GM12875 (cell line): ENCODE results near the gene TSC22D1.
"Not testable (repeated sequence)": the region's sequence is repeated elsewhere in the genome, so short reads cannot be mapped to it uniquely, and the experiment has no call there.

ENCODE experiments used
- H3K4me3 ChIP-seq: one replicate; pipeline ENCODE4 v1.5.1; 2011; ENCODE audit warnings: low read depth, low read length, control low read depth
- TF ChIP-seq, protein P1 (sequence below): IDR thresholded peaks from 2 replicates; pipeline ENCODE4 v1.5.1; 2011; ENCODE audit warnings: low read depth, mild to moderate bottlenecking, control low read depth, inconsistent platforms, low read length, moderate library complexity, borderline replicate concordance; ENCODE audit not compliant: insufficient read depth

Gene TSC22D1

DNA sequence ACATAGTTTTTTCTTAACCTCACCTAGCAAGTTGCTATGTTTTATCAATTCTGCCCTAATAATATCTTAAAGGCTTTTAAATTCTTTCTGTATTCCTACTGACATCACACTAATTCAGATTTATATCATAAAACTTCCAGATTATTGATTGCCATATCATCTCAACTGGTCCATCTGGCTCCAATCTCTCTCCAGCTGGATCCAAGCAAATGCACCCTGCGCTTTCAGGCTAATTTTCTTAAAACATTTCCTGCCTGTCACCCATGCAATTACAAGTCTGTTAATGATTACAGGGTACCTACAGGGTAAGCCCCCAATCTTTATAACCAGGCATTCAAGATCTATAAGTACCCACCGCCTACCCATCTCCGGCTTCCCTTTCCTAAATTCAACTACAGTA is 107.3 kb downstream of the TSC22D1 start:
- TF ChIP-seq, protein P1, sequence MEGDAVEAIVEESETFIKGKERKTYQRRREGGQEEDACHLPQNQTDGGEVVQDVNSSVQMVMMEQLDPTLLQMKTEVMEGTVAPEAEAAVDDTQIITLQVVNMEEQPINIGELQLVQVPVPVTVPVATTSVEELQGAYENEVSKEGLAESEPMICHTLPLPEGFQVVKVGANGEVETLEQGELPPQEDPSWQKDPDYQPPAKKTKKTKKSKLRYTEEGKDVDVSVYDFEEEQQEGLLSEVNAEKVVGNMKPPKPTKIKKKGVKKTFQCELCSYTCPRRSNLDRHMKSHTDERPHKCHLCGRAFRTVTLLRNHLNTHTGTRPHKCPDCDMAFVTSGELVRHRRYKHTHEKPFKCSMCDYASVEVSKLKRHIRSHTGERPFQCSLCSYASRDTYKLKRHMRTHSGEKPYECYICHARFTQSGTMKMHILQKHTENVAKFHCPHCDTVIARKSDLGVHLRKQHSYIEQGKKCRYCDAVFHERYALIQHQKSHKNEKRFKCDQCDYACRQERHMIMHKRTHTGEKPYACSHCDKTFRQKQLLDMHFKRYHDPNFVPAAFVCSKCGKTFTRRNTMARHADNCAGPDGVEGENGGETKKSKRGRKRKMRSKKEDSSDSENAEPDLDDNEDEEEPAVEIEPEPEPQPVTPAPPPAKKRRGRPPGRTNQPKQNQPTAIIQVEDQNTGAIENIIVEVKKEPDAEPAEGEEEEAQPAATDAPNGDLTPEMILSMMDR: no peak
- H3K4me3 ChIP-seq: no peak overlapping the region

DNA sequence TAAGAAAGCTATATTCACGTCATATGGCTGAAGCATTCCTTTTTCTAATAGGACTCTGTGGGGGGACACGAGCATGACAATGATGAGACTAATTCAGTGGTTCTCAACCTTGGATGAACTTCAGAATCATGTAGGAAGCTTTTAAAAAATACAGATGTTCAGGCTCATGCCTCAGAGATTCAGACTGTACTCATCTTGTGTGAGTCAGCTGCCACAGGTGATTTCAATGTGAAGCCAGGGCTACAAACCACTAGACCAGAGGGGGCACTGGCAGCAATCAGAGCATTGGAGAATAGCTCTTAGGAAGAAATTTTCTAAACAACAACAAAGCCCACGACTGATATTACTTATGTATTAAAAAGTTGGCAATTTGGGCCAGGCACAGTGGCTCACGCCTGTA is 110.8 kb downstream of the TSC22D1 start:
- no peak overlapping the region for H3K4me3 ChIP-seq
- TF ChIP-seq, protein P1: no peak

DNA sequence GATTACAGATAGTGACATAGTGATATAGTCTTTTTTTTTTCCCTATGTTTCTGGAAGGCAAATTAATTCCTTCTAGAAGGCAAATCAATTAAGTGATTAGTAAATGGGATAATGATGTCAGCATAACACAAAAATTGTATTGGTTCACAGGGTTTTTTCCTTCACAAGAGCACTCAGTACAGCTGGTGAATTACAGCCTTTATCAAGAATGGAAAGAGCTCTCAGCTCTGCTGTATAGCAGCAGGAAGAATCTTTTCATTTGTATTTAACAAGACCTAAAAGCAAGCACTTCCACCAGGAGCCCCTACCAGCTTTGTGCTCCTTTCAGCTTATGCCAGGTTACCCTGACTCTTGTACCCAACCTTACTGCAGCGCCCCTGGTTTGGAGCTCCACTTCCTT is 111.7 kb downstream of the TSC22D1 start:
- TF ChIP-seq, protein P1: no peak
- no peak overlapping the region for H3K4me3 ChIP-seq

DNA sequence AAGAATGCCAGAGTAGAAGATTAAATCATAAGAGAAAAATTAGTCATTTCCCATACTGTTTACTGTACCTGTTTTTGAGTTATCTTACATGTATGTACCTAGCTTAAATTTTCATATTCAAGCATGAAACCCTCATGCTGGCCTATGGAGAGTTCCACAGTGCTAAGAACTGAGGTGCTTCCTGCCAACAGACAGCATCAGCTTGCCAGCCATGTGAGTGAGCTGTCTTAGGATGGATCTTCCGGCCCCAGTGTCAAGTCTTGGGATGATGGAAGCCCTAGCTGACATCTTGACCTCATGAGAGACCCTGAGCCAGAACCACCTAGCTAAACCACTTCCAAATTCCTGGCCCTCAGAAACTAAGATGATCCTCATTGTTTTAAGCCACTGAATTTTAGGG is 112.4 kb downstream of the TSC22D1 start:
- TF ChIP-seq, protein P1: no peak
- H3K4me3 ChIP-seq: no peak overlapping the region

DNA sequence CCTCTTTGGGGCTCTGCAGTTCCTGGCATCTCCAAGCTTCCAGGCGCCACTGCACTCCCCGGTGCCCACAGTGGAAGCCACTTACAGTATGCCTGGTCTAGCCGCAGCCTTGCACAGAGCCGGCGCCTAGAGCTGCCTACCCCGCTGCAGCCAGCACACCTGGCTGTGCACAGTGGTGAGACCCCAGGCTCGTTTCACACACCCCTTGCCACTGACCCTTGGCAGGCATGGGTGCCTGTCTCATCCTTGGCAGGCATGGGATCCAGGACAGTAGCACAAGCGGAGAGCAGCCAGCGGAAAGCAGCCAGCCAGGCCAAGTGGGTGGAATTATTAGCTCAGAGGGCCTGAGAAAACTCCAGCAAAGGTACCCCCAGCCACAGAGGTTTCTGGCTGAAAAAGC is 116.5 kb downstream of the TSC22D1 start:
- TF ChIP-seq, protein P1: no peak
- H3K4me3 ChIP-seq: no peak overlapping the region

DNA sequence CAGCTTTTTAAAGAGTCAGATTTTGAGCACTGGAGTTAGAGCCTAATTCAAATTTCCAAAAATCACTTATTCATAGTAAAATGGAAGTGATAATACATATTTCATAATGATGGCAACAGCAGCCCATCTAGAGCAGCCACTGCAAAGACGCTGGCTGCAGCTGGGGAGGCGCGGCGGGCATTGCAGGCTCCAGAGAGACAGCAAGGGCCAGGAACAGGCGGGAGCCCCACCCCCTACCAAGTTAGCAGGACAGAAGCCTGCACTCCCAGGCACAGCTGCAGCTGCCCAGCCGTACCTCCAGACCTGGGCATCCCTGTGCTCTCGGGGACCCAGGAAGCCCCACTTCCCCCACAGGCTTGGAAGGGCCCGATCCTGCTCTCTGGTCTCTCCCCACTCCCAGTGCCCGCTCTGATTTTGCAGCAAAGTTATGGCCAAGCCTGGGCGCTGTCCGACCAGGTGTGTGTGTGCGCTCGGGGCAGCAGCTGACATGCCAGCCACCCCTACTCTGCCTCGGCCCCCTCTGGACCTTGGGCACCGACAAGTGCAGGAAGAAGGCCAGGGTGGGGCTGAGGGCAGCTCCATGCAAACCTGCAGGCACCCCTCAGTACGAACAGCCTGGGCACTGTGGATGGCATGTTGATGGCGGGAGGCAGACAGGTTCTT is 117.7 kb downstream of the TSC22D1 start:
- TF ChIP-seq, protein P1: no peak

DNA sequence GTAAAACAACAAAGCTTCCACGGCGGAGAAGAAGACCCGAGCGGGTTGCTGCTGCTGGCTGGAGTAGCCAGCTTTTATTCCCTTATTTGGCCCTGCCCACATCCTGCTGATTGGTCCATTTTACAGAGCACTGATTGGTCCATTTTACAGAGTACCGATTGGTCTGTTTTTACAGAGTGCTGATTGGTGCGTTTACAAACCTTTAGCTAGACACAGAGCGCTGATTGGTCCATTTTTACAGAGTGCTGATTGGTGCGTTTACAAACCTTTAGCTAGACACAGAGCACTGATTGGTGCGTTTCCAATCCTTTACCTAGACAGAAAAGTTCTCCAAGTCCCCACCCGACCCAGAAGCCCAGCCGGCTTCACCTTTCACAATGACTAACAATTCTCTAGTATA is 119.9 kb downstream of the TSC22D1 start:
- not testable (repeated sequence) for H3K4me3 ChIP-seq

More for the DNA sequence above, 117.7 kb downstream of the TSC22D1 start:
- no peak overlapping the region for H3K4me3 ChIP-seq
